GM12878 (cell line): ENCODE data around the gene CTNNA3. TPM values are rescaled to one million over a fixed set of nuclear protein-coding genes. Genes with fewer than 3 reads are reported as not detected.

Experiments used
- ASH2L ChIP-seq: fragments of 300-600, 200-600 bp; sonication (generic); IDR thresholded peaks from 2 replicates; pipeline ENCODE4 v1.6.1; 2017; ENCODE audit warnings: low read depth, mild to moderate bottlenecking, borderline replicate concordance
- ATF7 ChIP-seq: fragments of 450-650 bp; IDR thresholded peaks from 2 replicates; pipeline ENCODE4 v1.6.1; 2016; ENCODE audit warnings: low read depth, mild to moderate bottlenecking
- CEBPB ChIP-seq, 2 experiments: fragments of 150-350 bp in 1 of 2; IDR thresholded peaks; 2 replicates each; pipeline ENCODE4 v1.6.1; 2012 to 2014; ENCODE audit warnings: low read depth in 2 of 2, low read length in 2 of 2, borderline replicate concordance in 1 of 2, inconsistent platforms in 1 of 2
- HDAC6 ChIP-seq: fragments of 200-600 bp; sonication (generic); IDR thresholded peaks from one replicate; pipeline ENCODE4 v1.8.0; 2017; ENCODE audit warnings: antibody characterized with exemption; ENCODE audit not compliant: unreplicated experiment
- IKZF2 ChIP-seq, 2 experiments: fragments of 450-650 bp; IDR thresholded peaks; 2 replicates each; pipeline ENCODE4 v1.6.1; 2017; ENCODE audit warnings: mild to moderate bottlenecking in 2 of 2, moderate library complexity in 2 of 2
- KAT2A ChIP-seq: conservative IDR thresholded peaks from 2 replicates; pipeline ENCODE4 v1.6.1; 2011; ENCODE audit warnings: low read depth, low read length; ENCODE audit not compliant: control insufficient read depth
- KLF5 ChIP-seq: fragments of 450-650 bp; IDR thresholded peaks from 2 replicates; pipeline ENCODE4 v1.6.1; 2014; ENCODE audit warnings: mild to moderate bottlenecking; ENCODE audit not compliant: partially characterized antibody
- MYB ChIP-seq: fragments of 150-350 bp; IDR thresholded peaks from 2 replicates; pipeline ENCODE4 v1.6.1; 2014; ENCODE audit warnings: mild to moderate bottlenecking, low read depth, low read length, borderline replicate concordance
- NFYB ChIP-seq: IDR thresholded peaks from 2 replicates; pipeline ENCODE4 v1.6.1; 2011; ENCODE audit warnings: low read depth, mild to moderate bottlenecking, low read length, improper control_type of control experiment, moderate library complexity; ENCODE audit not compliant: insufficient read depth
- POLR2A ChIP-seq: IDR thresholded peaks from 2 replicates; pipeline ENCODE4 v1.6.1; 2011; ENCODE audit warnings: low read depth, mild to moderate bottlenecking, low read length
- POU2F2 ChIP-seq: IDR thresholded peaks from 3 replicates; pipeline ENCODE4 v1.6.1; 2011; ENCODE audit warnings: low read depth, mild to moderate bottlenecking, low read length, borderline replicate concordance
- RB1 ChIP-seq: fragments of 450-650 bp; formaldehyde crosslinking; IDR thresholded peaks from 2 replicates; pipeline ENCODE4 v1.6.1; 2017; ENCODE audit warnings: mild to moderate bottlenecking, borderline replicate concordance
- RCOR1 ChIP-seq: conservative IDR thresholded peaks from 2 replicates; pipeline ENCODE4 v1.6.1; 2012; ENCODE audit warnings: low read depth, low read length, improper control_type of control experiment
- SMARCA5 ChIP-seq: fragments of 450-650 bp; IDR thresholded peaks from 2 replicates; pipeline ENCODE4 v1.6.1; 2017; ENCODE audit warnings: mild to moderate bottlenecking
- STAT3 ChIP-seq: IDR thresholded peaks from 2 replicates; pipeline ENCODE4 v1.6.1; 2011; ENCODE audit warnings: low read depth, low read length, improper control_type of control experiment
- SUPT20H ChIP-seq: IDR thresholded peaks from 2 replicates; pipeline ENCODE4 v1.6.1; 2011; ENCODE audit warnings: low read depth, mild to moderate bottlenecking, low read length, moderate library complexity, borderline replicate concordance; ENCODE audit not compliant: control insufficient read depth
- TBL1XR1 ChIP-seq: IDR thresholded peaks from 2 replicates; pipeline ENCODE4 v1.6.1; 2012; ENCODE audit warnings: low read depth, low read length, improper control_type of control experiment
- TCF12 ChIP-seq: IDR thresholded peaks from 2 replicates; pipeline ENCODE4 v1.6.1; 2011; ENCODE audit warnings: low read depth, mild to moderate bottlenecking, low read length
- YBX1 ChIP-seq: fragments of 450-650 bp; IDR thresholded peaks from 2 replicates; pipeline ENCODE4 v1.6.1; 2016; ENCODE audit warnings: antibody characterized with exemption
- ZNF207 ChIP-seq: fragments of 450-650 bp; IDR thresholded peaks from 2 replicates; pipeline ENCODE4 v1.6.1; 2014; ENCODE audit warnings: antibody characterized with exemption, mild to moderate bottlenecking, borderline replicate concordance
- ZZZ3 ChIP-seq: IDR thresholded peaks from 2 replicates; pipeline ENCODE4 v1.6.1; 2011; ENCODE audit warnings: low read depth; ENCODE audit not compliant: control insufficient read depth, insufficient read length
- polyA plus RNA-seq, 11 experiments: library from polyadenylated mRNA; depleted of rRNA in 4 of 11; unstranded in 6 of 11; stranded (reverse) in 5 of 11; fragments of >200 nt; fragmentation: Nextera tagmentation in 4 of 11; fragmentation: Illumina TruSeq in 1 of 11; extraction: Ambion mirVana in 4 of 11; extraction: Trizol in 1 of 11; gene quantifications; 1 replicate in 1 of 11; 2 replicates in 10 of 11; pipeline versions ENCODE4 v1.2.1 to v1.2.3, GENCODE V29; 2011 to 2016; ENCODE audit warnings: inconsistent platforms in 2 of 11, missing spikeins in 2 of 11, low read depth in 1 of 11
- total RNA-seq, 4 experiments: library from RNA; depleted of rRNA in 3 of 4; stranded (reverse); fragments of >200 nt in 3 of 4; fragmentation: Illumina TruSeq in 1 of 4; extraction: Trizol in 1 of 4; gene quantifications; 2 replicates each; pipeline versions ENCODE4 v1.2.1 to v1.2.3, GENCODE V29; 2013 to 2021
- TF ChIP-seq, protein P1 (sequence below): IDR thresholded peaks from 2 replicates; pipeline ENCODE4 v1.6.1; 2011; ENCODE audit warnings: borderline replicate concordance, low read depth, mild to moderate bottlenecking, moderate library complexity, low read length; ENCODE audit not compliant: insufficient read depth, poor library complexity, severe bottlenecking
- TF ChIP-seq, protein P2 (sequence below): fragments of 450-650 bp; IDR thresholded peaks from 2 replicates; pipeline ENCODE4 v1.6.1; 2016; ENCODE audit warnings: mild to moderate bottlenecking
- TF ChIP-seq, protein P3 (sequence below): fragments of 450-650 bp; IDR thresholded peaks from 2 replicates; pipeline ENCODE4 v1.6.1; 2016; ENCODE audit warnings: mild to moderate bottlenecking, moderate library complexity, borderline replicate concordance
- TF ChIP-seq, protein P4 (sequence below): fragments of 450-650 bp; IDR thresholded peaks from 2 replicates; pipeline ENCODE4 v1.6.1; 2017; ENCODE audit warnings: borderline replicate concordance

CTNNA3 gene
- total and polyA plus RNA-seq, 10 of the 15 experiments (the other 5 are each of a cell fraction or from before 2014, with no cell fraction given) = under 0.01 to 4.5 (median 0.22) TPM; not detected in 2

DNA sequence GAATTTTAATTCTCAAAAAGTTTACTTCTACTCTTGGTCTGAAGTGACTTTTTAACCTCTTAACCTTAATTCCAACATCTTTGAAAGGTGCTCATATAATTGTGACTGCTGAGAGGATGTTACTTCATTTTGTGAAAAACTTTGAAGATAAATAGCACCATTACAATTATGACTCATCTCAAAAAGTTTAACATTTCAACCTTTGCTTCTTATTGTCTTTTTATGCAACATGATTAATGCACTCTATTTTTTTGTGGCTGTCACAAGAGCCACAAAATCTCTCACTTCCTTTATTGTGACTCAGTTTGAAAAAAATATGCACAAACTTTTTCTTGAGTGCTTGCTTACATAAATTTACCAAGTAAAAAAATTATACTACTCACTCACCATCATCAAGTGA lies 387.1 kb downstream of the CTNNA3 start (continued):
- TF ChIP-seq MYB (no peak), HDAC6 (no peak), SUPT20H (no peak), ZNF207 (no peak), KAT2A (no peak), POU2F2 (no peak), CEBPB (IDR thresholded peaks at IDR 0.05; ENCODE audit: borderline replicate concordance in 1 of 2, low read depth in 2 of 2, low read length in 2 of 2) (no peak), ZZZ3 (no peak), TCF12 (no peak), SMARCA5 (no peak), RCOR1 (no peak), RB1 (no peak), ATF7 (peak; percentile 86), YBX1 (no peak), POLR2A (no peak), ASH2L (no peak), TBL1XR1 (no peak), KLF5 (no peak), NFYB (no peak), IKZF2 (IDR thresholded peaks at IDR 0.05) (peak; percentile 32 to 46; a peak in 2 of 4 replicates), STAT3 (no peak)
- TF ChIP-seq, protein P1, sequence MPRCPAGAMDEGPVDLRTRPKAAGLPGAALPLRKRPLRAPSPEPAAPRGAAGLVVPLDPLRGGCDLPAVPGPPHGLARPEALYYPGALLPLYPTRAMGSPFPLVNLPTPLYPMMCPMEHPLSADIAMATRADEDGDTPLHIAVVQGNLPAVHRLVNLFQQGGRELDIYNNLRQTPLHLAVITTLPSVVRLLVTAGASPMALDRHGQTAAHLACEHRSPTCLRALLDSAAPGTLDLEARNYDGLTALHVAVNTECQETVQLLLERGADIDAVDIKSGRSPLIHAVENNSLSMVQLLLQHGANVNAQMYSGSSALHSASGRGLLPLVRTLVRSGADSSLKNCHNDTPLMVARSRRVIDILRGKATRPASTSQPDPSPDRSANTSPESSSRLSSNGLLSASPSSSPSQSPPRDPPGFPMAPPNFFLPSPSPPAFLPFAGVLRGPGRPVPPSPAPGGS = no peak
- TF ChIP-seq, protein P2, sequence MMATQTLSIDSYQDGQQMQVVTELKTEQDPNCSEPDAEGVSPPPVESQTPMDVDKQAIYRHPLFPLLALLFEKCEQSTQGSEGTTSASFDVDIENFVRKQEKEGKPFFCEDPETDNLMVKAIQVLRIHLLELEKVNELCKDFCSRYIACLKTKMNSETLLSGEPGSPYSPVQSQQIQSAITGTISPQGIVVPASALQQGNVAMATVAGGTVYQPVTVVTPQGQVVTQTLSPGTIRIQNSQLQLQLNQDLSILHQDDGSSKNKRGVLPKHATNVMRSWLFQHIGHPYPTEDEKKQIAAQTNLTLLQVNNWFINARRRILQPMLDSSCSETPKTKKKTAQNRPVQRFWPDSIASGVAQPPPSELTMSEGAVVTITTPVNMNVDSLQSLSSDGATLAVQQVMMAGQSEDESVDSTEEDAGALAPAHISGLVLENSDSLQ = 0 out of 2 replicates have a peak, but pooled peaks have one; percentile 43
- TF ChIP-seq, protein P3, sequence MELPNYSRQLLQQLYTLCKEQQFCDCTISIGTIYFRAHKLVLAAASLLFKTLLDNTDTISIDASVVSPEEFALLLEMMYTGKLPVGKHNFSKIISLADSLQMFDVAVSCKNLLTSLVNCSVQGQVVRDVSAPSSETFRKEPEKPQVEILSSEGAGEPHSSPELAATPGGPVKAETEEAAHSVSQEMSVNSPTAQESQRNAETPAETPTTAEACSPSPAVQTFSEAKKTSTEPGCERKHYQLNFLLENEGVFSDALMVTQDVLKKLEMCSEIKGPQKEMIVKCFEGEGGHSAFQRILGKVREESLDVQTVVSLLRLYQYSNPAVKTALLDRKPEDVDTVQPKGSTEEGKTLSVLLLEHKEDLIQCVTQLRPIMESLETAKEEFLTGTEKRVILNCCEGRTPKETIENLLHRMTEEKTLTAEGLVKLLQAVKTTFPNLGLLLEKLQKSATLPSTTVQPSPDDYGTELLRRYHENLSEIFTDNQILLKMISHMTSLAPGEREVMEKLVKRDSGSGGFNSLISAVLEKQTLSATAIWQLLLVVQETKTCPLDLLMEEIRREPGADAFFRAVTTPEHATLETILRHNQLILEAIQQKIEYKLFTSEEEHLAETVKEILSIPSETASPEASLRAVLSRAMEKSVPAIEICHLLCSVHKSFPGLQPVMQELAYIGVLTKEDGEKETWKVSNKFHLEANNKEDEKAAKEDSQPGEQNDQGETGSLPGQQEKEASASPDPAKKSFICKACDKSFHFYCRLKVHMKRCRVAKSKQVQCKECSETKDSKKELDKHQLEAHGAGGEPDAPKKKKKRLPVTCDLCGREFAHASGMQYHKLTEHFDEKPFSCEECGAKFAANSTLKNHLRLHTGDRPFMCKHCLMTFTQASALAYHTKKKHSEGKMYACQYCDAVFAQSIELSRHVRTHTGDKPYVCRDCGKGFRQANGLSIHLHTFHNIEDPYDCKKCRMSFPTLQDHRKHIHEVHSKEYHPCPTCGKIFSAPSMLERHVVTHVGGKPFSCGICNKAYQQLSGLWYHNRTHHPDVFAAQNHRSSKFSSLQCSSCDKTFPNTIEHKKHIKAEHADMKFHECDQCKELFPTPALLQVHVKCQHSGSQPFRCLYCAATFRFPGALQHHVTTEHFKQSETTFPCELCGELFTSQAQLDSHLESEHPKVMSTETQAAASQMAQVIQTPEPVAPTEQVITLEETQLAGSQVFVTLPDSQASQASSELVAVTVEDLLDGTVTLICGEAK = no peak
- TF ChIP-seq, protein P4, sequence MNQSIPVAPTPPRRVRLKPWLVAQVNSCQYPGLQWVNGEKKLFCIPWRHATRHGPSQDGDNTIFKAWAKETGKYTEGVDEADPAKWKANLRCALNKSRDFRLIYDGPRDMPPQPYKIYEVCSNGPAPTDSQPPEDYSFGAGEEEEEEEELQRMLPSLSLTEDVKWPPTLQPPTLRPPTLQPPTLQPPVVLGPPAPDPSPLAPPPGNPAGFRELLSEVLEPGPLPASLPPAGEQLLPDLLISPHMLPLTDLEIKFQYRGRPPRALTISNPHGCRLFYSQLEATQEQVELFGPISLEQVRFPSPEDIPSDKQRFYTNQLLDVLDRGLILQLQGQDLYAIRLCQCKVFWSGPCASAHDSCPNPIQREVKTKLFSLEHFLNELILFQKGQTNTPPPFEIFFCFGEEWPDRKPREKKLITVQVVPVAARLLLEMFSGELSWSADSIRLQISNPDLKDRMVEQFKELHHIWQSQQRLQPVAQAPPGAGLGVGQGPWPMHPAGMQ = no peak
